B cell (primary cell): ENCODE results near the gene FSHR.

Experiments used
- CTCF ChIP-seq: fragments of 200-600 bp; IDR thresholded peaks from one replicate; pipeline ENCODE4 v1.8.0; 2022; ENCODE audit warnings: antibody characterized with exemption, mild to moderate bottlenecking
- EZH2 ChIP-seq: IDR thresholded peaks from 2 replicates; pipeline ENCODE4 v1.6.1; 2012; ENCODE audit warnings: borderline replicate concordance, low read depth, mild to moderate bottlenecking, moderate library complexity, low read length; ENCODE audit not compliant: insufficient read depth, poor library complexity, severe bottlenecking

- TF ChIP-seq CTCF (no peak), EZH2 (no peak)
Measured at GRCh38 chr2:48980846-48981245, 173.5 kb downstream of the FSHR start.
